Measurements from ENCODE around the gene TNFSF15. TPM values are rescaled to one million over a fixed set of nuclear protein-coding genes. Genes with fewer than 3 reads are reported as not detected.

The TNFSF15 gene
- total RNA-seq, 1 experiment from 2014 or later: not detected

GRCh38 chr9:114791312-114791711 is 14.5 kb downstream of the TNFSF15 start:
- no peak for DNase-seq

More at GRCh38 chr9:114791312-114791711, 14.5 kb downstream of the TNFSF15 start:
- H4K5ac ChIP-seq (ENCODE audit: insufficient read length, low read depth, low read length): no peak overlapping the region
- H2AK5ac ChIP-seq (ENCODE audit: insufficient read length, low read length): no peak overlapping the region
- no peak overlapping the region for H3K4me3 Mint-ChIP-seq
- H3K18ac ChIP-seq (ENCODE audit: insufficient read length, low read depth, low read length): no peak overlapping the region
- no peak overlapping the region for H3K4ac ChIP-seq (ENCODE audit: low read depth, low read length)
- H3K4me1 ChIP-seq (ENCODE audit: insufficient read depth, low read length): no peaks in the 10 kb centered on the region
- no peak overlapping the region for H3K14ac ChIP-seq (ENCODE audit: insufficient read depth, low read length)
- H3K79me1 ChIP-seq (ENCODE audit: insufficient read depth, low read depth, low read length, poor library complexity, severe bottlenecking): no peaks in the 10 kb centered on the region
- no peak overlapping the region for H3K27ac Mint-ChIP-seq
- H3K79me2 ChIP-seq (ENCODE audit: insufficient read depth, low read length): no peaks in the 10 kb centered on the region
- H2BK120ac ChIP-seq (ENCODE audit: low read depth, low read length, poor library complexity, severe bottlenecking): no peak overlapping the region
- H3K9me3 Mint-ChIP-seq: no peaks in the 10 kb centered on the region
- H3K23me2 ChIP-seq (ENCODE audit: insufficient read length, low read depth, low read length, poor library complexity, severe bottlenecking): no peaks in the 10 kb centered on the region
- H3K27me3 Mint-ChIP-seq (ENCODE audit: low read depth): peaks cover 8% of the 10 kb centered on the region
- H3K27me3 ChIP-seq (ENCODE audit: insufficient read depth, low read length): no peaks in the 10 kb centered on the region
- no peak overlapping the region for H4K91ac ChIP-seq (ENCODE audit: insufficient read length, low read depth, low read length)
- H2BK15ac ChIP-seq (ENCODE audit: low read depth, low read length): no peak overlapping the region
- H3K36me3 Mint-ChIP-seq (ENCODE audit: insufficient read depth in 1 of 3, low read depth in 3 of 3): no peaks in the 10 kb centered on the region
- no peak overlapping the region for H2BK12ac ChIP-seq (ENCODE audit: insufficient read length, low read depth, low read length)
- H3K4me2 ChIP-seq (ENCODE audit: insufficient read depth, insufficient read length, low read length): no peak overlapping the region
- no peaks in the 10 kb centered on the region for H4K20me1 ChIP-seq (ENCODE audit: control insufficient read depth, insufficient read depth, insufficient read length)
- no peak overlapping the region for H2BK5ac ChIP-seq (ENCODE audit: insufficient read length, low read length)
- no peak overlapping the region for H3K27ac ChIP-seq (ENCODE audit: insufficient read length, low read depth, low read length)
- TF ChIP-seq CTCF (conservative IDR thresholded peaks at IDR 0.05): no peak
- no peak overlapping the region for H3K23ac ChIP-seq (ENCODE audit: insufficient read length, low read depth, low read length)
- no peaks in the 10 kb centered on the region for H3K9me3 ChIP-seq (ENCODE audit: control insufficient read depth, low read depth, low read length)
- H3K4me1 Mint-ChIP-seq: no peaks in the 10 kb centered on the region
- H2AFZ ChIP-seq (ENCODE audit: low read length): no peak overlapping the region
- H3K56ac ChIP-seq (ENCODE audit: insufficient read length, low read depth, low read length): no peak overlapping the region
- H2BK20ac ChIP-seq (ENCODE audit: low read depth, low read length, poor library complexity, severe bottlenecking): no peak overlapping the region
- H4K8ac ChIP-seq (replicated peaks; ENCODE audit: insufficient read length, low read depth, low read length): no peak overlapping the region
- H3T11ph ChIP-seq (ENCODE audit: low read length): no peak overlapping the region
- no peak overlapping the region for H3K9ac ChIP-seq (ENCODE audit: extremely low read depth, insufficient read length, low read length)
